Fibroblast of skin of left quadriceps (primary cell): ENCODE data around the gene SCO1.
A peak's percentile ranks its signal among the peaks of the same experiment; 100 is the strongest.

ENCODE experiments used
- DNase-seq, 2 experiments: peaks; one replicate each; pipeline ENCODE4 v3.0.0-alpha.2; 2013; ENCODE audit warnings: low read depth in 2 of 2

Gene SCO1

DNA sequence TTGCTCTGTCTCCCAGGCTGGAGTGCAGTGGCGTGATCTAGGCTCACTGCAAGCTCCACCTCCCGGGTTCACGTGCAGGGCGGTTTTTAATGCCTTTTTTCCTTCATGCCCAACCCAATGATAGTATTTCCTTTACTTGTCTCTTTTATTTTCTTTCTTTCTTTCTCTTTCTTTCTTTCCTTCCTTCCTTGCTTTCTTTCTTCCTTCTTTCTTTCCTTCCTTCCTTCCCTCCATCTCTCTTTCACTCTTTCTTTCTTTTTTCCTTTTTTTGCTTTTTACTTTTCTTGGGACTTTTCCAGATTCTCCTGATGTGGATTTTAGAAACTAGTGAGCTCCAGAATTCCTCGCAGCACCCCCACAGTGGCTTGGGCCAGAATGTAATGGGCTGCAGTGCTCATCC, 43.3 kb downstream of the SCO1 start:
- DNase-seq = no peak

- DNase-seq = no peak
These were observed 44.2 kb downstream of the SCO1 start for GRCh38 chr17:10652984-10653659.

- no peak for DNase-seq
These were observed 45.4 kb downstream of the SCO1 start for GRCh38 chr17:10651927-10652326.

GRCh38 chr17:10649602-10650001, 47.7 kb downstream of the SCO1 start:
- DNase-seq = no peak

DNA sequence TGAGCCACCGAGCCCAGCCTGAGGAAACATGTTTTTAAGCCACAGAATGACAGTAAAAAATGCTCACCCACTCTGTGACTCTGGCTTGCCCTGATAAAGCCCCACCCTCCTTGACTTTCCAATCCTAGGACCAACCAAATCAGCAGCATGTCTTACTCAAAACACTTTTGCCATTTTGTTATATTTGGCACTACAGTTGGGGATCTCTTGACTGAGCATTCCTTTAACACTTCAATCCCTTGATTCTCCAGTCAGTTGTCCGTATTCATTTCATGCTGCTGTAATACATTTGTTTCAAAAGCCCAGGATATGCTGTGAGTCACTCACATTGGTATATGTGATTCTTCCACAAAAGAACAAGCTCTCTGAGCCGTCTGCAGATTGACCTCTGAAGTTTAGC, 48.4 kb downstream of the SCO1 start:
- no peak for DNase-seq

DNA sequence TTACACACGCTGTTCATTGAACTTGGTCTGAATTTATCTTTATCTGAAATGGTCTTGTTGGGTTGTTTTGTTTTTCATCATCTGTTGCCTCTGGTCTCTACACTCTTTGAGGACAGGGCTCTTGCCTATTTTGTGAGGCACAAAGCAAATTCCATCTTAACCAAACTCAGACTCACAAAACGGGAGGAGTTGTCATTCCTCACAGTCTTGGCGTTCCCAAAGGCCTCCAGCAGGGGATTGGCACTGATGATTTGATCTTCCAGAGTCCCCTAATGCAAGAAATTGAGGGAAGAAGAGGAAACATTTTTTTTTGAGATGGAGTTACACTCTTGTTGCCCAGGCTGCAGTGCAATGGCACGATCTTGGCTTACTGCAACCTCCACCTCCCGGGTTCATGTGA, 49.0 kb downstream of the SCO1 start:
- no peak for DNase-seq

- DNase-seq = peak; percentile 29 to 39
These were observed 50.8 kb downstream of the SCO1 start for GRCh38 chr17:10646392-10646990.

DNA sequence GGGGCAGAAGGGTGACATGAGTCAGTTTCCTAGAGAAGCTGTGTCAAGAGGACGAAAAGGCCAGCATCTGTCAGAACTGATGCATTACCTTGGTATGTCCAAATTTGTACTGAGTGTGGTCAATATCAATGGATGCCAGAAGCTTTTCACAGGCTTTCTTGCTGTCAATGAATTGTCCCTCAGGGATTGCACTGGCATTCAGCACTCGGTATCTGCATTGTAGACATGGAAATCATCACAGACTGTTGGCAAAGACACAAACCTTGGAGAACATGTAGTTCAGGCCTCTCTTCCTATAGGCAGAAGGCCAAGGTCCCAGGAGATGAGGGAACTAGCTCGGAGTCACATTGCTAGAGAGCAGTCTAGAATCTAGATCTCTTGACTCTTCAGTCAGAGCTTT, 56.9 kb downstream of the SCO1 start:
- no peak for DNase-seq

GRCh38 chr17:10638151-10638550, 59.2 kb downstream of the SCO1 start:
- no peak for DNase-seq

- DNase-seq = no peak
These were observed 62.0 kb downstream of the SCO1 start for GRCh38 chr17:10635290-10635689.

DNA sequence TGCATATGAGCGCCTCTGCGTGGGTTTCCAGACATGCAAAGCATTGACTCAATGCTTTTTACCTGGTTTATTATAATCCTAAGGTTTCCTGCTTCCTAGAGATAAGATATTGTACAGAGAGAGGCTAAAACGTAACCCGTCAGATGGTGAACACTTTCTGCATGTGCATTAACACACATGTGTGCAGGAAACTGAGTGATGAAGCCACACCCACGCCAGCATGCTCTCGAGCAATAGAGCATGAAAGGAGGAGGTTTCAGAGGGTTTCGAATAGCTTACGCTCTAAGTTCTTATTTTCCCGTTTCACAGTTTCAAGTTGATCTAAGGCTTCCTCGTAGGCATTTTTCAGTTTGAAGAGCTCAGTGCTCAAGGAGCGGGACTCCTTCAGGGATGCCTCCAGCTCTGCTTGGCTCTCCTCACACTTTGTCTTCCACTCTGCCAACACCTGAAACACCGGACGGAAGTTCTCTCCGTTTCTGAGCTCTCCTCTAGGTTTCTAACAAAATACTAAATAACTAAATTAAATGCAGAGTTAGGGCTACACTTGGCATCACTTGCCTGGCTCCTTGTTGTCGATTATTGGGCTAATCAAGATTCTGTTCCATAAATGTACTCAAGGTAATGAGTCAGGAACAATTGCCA, 63.5 kb downstream of the SCO1 start:
- DNase-seq = no peak

DNA sequence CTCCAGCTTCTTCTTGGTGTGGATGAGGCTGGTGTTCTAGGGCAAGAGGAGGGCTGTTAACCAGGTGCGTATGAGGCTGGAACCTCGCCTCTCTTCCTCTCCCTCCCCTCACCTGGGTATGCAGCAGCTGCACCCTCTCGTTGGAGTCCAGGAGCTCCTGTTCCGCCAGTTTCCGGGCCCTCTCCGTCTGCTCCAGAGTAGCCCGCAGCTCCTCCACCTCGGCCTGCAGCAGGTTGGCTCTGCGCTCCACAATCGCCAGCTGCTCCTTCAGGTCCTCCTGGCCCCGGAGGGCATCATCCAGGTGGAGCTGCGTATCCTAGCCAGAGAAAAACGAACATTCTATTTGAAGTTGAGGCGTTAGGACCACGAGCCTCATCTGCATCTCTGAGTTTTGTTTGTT, 65.6 kb downstream of the SCO1 start:
- DNase-seq = no peak

- no peak for DNase-seq
These were observed 66.2 kb downstream of the SCO1 start for GRCh38 chr17:10631048-10631700.

DNA sequence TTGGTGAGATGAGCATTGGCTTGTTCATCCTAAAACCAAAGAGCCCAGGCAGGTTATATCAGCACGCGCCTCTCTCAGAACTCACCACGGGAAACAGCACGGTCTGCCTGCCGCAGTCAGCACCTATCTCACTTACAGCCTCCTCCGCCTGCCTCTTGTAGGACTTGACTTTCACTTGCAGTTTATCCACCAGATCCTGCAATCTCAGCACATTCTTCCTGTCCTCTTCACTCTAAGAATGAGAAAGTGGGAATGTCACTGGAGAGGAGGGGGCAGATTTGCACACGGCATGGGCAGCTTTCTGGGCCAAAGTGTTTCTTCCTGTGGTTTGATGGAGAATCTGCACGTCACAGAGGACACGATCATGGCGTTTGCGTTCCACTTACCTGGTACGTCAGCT, 67.6 kb downstream of the SCO1 start:
- DNase-seq = no peak

DNA sequence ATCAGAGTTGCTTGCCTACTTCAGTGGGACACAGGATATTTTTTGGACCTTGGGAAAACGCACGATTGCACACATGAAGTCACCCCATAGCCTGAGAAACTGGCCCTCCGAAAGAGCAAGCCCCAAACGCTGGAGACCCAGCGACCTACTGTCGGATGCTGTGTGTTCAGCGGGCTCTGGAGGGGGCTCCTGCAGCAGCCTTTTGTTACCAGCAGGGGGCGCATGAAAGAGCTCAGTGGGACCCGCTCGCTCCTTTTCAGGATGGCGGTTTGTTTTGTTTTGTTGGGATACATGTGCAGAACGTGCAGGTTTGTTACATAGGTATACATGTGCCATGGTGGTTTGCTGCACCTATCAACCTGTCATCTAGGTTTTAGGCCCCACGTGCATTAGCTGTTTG, 68.6 kb downstream of the SCO1 start:
- DNase-seq = no peak

GRCh38 chr17:10626390-10626789, 70.9 kb downstream of the SCO1 start:
- no peak for DNase-seq

- no peak for DNase-seq
These were observed 72.4 kb downstream of the SCO1 start for GRCh38 chr17:10624969-10625368.

DNA sequence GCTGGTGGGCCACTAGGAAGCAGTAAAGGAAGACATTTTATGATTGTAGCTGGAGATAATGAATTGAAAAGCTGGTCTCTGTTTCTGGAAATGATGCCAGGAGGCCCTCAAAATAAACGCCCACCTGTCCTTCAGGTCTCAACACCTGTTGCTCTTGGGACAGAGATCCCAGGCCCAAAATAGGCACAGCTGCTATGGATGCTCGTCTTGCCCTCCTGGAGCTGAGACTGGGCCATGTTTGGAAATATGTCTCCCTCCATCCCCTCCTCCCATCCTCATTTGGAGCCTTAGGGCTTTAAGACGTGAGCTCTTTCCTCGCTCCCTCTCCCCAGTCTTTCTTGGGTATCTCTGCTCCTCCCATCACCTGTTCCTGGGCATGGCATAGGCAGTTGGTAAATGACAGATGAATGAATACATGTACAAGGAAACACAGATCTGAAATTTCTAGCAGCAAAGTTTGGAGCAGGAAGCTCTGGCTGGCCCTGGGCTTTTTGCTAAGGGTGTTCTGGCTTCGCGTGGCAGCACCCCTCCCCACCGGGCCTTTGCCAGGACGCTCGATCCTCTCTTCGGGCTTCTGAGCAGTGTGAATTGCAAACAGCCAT, 73.5 kb downstream of the SCO1 start:
- no peak for DNase-seq

GRCh38 chr17:10622617-10623485, 74.5 kb downstream of the SCO1 start:
- DNase-seq = no peak
